ENCODE results near the gene SPECC1. TPM values are rescaled to one million over a fixed set of nuclear protein-coding genes. Genes with fewer than 3 reads are reported as not detected.

SPECC1 gene
- total and polyA plus RNA-seq, 2 donors (not counting 3 experiments of a cell fraction or from before 2014, with no cell fraction given) = 5.3 to 20.4 TPM

DNA sequence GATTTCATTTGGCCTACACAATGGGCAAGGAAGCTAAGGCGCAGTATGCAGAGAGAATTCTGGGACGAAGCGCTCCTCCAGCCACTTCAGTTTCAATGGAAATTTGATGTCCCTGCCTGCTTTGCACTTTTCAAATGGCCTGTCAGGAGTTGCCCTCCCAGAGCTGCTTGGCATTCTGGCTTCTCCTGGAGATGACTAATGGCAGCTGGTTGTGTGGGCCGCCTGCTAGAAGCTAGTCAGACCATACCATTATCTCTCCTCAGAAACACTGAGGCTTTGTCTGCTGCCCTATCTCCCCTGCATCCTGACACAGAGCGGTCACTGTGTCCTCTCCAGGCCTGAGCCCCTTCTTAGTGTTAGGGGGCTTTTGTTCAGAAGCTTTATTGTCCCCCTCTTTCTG lies 180.1 kb downstream of the SPECC1 start:
- Histone ChIP-seq H2AFZ (ENCODE audit: low read depth, low read length) (no peak overlapping the region), H3K27ac (ENCODE audit: insufficient read depth, low read depth, low read length) (no peak overlapping the region), H3K4me1 (ENCODE audit: control insufficient read depth, extremely low read depth, insufficient read depth, low read length) (no peaks in the 10 kb centered on the region), H3K4me3 (replicated peaks in 1 of 3; ENCODE audit: insufficient read depth in 1 of 3, low read depth in 1 of 3, low read length in 3 of 3) (no peak overlapping the region), H3K79me2 (ENCODE audit: control insufficient read depth, insufficient read depth, low read length) (no peaks in the 10 kb centered on the region), H3K9ac (replicated peaks; ENCODE audit: extremely low read depth, insufficient read depth, low read length) (no peak overlapping the region), H3K4me2 (ENCODE audit: insufficient read depth, low read length) (no peak overlapping the region), H3K36me3 (ENCODE audit: control insufficient read depth in 2 of 2, extremely low read depth in 1 of 2, insufficient read depth in 2 of 2, low read length in 2 of 2) (no peaks in the 10 kb centered on the region), H3K9me3 (replicated peaks; ENCODE audit: control insufficient read depth, insufficient read depth, low read length) (no peaks in the 10 kb centered on the region), H4K20me1 (replicated peaks; ENCODE audit: control insufficient read depth, extremely low read depth, insufficient read depth, low read length) (no peaks in the 10 kb centered on the region), H3K9me1 (replicated peaks; ENCODE audit: control insufficient read depth, extremely low read depth, insufficient read depth, low read length) (no peaks in the 10 kb centered on the region), H3K27me3 (ENCODE audit: control insufficient read depth in 2 of 2, insufficient read depth in 2 of 2, low read length in 2 of 2) (no peaks in the 10 kb centered on the region)
- ChIA-PET CTCF (interaction anchor here (0.7 kb wide), 1 partner anchor 12 kb away, joined by 3 read pairs; no protein-coding TSS in a partner anchor), POLR2A (no interaction called here)
- peak; percentile 8 for FAIRE-seq
- TF ChIP-seq MYC (IDR thresholded peaks at IDR 0.05; ENCODE audit: low read depth, low read length) = no peak
- TF ChIP-seq, protein P1, sequence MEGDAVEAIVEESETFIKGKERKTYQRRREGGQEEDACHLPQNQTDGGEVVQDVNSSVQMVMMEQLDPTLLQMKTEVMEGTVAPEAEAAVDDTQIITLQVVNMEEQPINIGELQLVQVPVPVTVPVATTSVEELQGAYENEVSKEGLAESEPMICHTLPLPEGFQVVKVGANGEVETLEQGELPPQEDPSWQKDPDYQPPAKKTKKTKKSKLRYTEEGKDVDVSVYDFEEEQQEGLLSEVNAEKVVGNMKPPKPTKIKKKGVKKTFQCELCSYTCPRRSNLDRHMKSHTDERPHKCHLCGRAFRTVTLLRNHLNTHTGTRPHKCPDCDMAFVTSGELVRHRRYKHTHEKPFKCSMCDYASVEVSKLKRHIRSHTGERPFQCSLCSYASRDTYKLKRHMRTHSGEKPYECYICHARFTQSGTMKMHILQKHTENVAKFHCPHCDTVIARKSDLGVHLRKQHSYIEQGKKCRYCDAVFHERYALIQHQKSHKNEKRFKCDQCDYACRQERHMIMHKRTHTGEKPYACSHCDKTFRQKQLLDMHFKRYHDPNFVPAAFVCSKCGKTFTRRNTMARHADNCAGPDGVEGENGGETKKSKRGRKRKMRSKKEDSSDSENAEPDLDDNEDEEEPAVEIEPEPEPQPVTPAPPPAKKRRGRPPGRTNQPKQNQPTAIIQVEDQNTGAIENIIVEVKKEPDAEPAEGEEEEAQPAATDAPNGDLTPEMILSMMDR (IDR thresholded peaks at IDR 0.05; ENCODE audit: extremely low read depth in 1 of 2, insufficient read depth in 1 of 2, low read depth in 1 of 2, low read length in 2 of 2) = no peak
- TF ChIP-seq, protein P2, sequence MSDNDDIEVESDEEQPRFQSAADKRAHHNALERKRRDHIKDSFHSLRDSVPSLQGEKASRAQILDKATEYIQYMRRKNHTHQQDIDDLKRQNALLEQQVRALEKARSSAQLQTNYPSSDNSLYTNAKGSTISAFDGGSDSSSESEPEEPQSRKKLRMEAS (IDR thresholded peaks at IDR 0.05; ENCODE audit: insufficient read depth, insufficient read length) = no peak
- no peak for TF ChIP-seq FOS (IDR thresholded peaks at IDR 0.05; ENCODE audit: borderline replicate concordance, insufficient read depth, low read length)
- no peak for TF ChIP-seq GATA2 (IDR thresholded peaks at IDR 0.05; ENCODE audit: insufficient read depth, insufficient read length, low read depth, low read length)
- TF ChIP-seq POLR2AphosphoS5 (IDR thresholded peaks at IDR 0.05; ENCODE audit: insufficient read depth, low read depth, low read length) = no peak
- TF ChIP-seq EZH2 (IDR thresholded peaks at IDR 0.05; ENCODE audit: borderline replicate concordance, low read depth, low read length, severe bottlenecking) = no peak
- no peak for TF ChIP-seq JUN (IDR thresholded peaks at IDR 0.05; ENCODE audit: borderline replicate concordance, insufficient read depth, insufficient read length, low read depth)
- TF ChIP-seq POLR2A (IDR thresholded peaks at IDR 0.05; ENCODE audit: low read depth, low read length) = no peak
- no TSS peak for BruUV-seq (replicated peaks)
- DNase-seq (ENCODE audit: low read depth, low spot score) = no peak
- intact Hi-C loops (cut with micrococcal nuclease) = no loop called here
- dilution Hi-C loops (cut with MboI; ENCODE audit: extremely low pct_ligation_motif_present, low sequenced_read_pairs) = no loop called here
